Chondrocyte (in vitro differentiated cells): ENCODE measurements around the gene CLK4. TPM values are rescaled to one million over a fixed set of nuclear protein-coding genes. Genes with fewer than 3 reads are reported as not detected.

Source experiments
- DNase-seq: peaks from one replicate; pipeline ENCODE4 v3.0.0; 2021; ENCODE audit warnings: mixed read lengths, low spot score
- H3K27ac Mint-ChIP-seq: one replicate; pipeline ENCODE4 v1.8.0; 2021; ENCODE audit warnings: mild to moderate bottlenecking, moderate library complexity, mixed read lengths; ENCODE audit not compliant: unreplicated experiment
- H3K27me3 Mint-ChIP-seq: 2 replicates; pipeline ENCODE4 v1.8.0; 2021; ENCODE audit warnings: low read depth, mixed read lengths
- H3K36me3 Mint-ChIP-seq: 2 replicates; pipeline ENCODE4 v1.8.0; 2021; ENCODE audit warnings: low read depth, mixed read lengths
- H3K4me1 Mint-ChIP-seq: 2 replicates; pipeline ENCODE4 v1.8.0; 2021; ENCODE audit warnings: low read depth, mild to moderate bottlenecking, mixed read lengths
- H3K4me3 Mint-ChIP-seq: one replicate; pipeline ENCODE4 v1.8.0; 2021; ENCODE audit warnings: mild to moderate bottlenecking, moderate library complexity, mixed read lengths; ENCODE audit not compliant: unreplicated experiment
- H3K9me3 Mint-ChIP-seq: 2 replicates; pipeline ENCODE4 v1.8.0; 2021; ENCODE audit warnings: low read depth, mixed read lengths
- total RNA-seq: library from RNA; stranded (reverse); gene quantifications from 3 replicates; pipeline ENCODE4 v1.2.1, GENCODE V29; 2021
- TF ChIP-seq, protein P1 (sequence below): fragments of 200-600 bp; sonication (generic); IDR thresholded peaks from 2 replicates; pipeline ENCODE4 v1.5.0; 2021; ENCODE audit warnings: antibody characterized with exemption, mild to moderate bottlenecking, moderate library complexity

Gene CLK4
- total RNA-seq, 1 donor from 2014 or later: 21.8 TPM

GRCh38 chr5:178637356-178638074, 10.7 kb upstream of the CLK4 start:
- H3K4me1 Mint-ChIP-seq: peaks cover 6% of the 10 kb centered on the region
- H3K27me3 Mint-ChIP-seq: no peaks in the 10 kb centered on the region
- no peak overlapping the region for H3K4me3 Mint-ChIP-seq
- DNase-seq: no peak
- peaks cover 6% of the 10 kb centered on the region for H3K9me3 Mint-ChIP-seq
- no peak overlapping the region for H3K27ac Mint-ChIP-seq
- TF ChIP-seq, protein P1, sequence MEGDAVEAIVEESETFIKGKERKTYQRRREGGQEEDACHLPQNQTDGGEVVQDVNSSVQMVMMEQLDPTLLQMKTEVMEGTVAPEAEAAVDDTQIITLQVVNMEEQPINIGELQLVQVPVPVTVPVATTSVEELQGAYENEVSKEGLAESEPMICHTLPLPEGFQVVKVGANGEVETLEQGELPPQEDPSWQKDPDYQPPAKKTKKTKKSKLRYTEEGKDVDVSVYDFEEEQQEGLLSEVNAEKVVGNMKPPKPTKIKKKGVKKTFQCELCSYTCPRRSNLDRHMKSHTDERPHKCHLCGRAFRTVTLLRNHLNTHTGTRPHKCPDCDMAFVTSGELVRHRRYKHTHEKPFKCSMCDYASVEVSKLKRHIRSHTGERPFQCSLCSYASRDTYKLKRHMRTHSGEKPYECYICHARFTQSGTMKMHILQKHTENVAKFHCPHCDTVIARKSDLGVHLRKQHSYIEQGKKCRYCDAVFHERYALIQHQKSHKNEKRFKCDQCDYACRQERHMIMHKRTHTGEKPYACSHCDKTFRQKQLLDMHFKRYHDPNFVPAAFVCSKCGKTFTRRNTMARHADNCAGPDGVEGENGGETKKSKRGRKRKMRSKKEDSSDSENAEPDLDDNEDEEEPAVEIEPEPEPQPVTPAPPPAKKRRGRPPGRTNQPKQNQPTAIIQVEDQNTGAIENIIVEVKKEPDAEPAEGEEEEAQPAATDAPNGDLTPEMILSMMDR: no peak
- H3K36me3 Mint-ChIP-seq: no peaks in the 10 kb centered on the region

GRCh38 chr5:178632285-178632684, 5.4 kb upstream of the CLK4 start:
- Mint-ChIP-seq H3K36me3 (no peaks in the 10 kb centered on the region), H3K27ac (no peak overlapping the region), H3K27me3 (no peaks in the 10 kb centered on the region), H3K9me3 (peaks cover 6% of the 10 kb centered on the region), H3K4me3 (no peak overlapping the region), H3K4me1 (no peaks in the 10 kb centered on the region)
- no peak for DNase-seq
- TF ChIP-seq, protein P1: no peak

GRCh38 chr5:178630951-178631350, 4.1 kb upstream of the CLK4 start:
- Mint-ChIP-seq H3K4me3 (no peak overlapping the region), H3K27me3 (no peaks in the 10 kb centered on the region), H3K36me3 (peaks cover 1% of the 10 kb centered on the region), H3K9me3 (peaks cover 6% of the 10 kb centered on the region), H3K27ac (no peak overlapping the region), H3K4me1 (no peaks in the 10 kb centered on the region)
- DNase-seq: no peak
- TF ChIP-seq, protein P1: no peak

GRCh38 chr5:178630475-178630930, 3.7 kb upstream of the CLK4 start:
- H3K4me3 Mint-ChIP-seq: no peak overlapping the region
- peaks cover 1% of the 10 kb centered on the region for H3K36me3 Mint-ChIP-seq
- no peak for DNase-seq
- peaks cover 6% of the 10 kb centered on the region for H3K9me3 Mint-ChIP-seq
- TF ChIP-seq, protein P1: no peak
- H3K27ac Mint-ChIP-seq: no peak overlapping the region
- no peaks in the 10 kb centered on the region for H3K27me3 Mint-ChIP-seq
- H3K4me1 Mint-ChIP-seq: peaks cover 4% of the 10 kb centered on the region

GRCh38 chr5:178627259-178627598, 379 bp upstream of the CLK4 start:
- DNase-seq: no peak
- Mint-ChIP-seq H3K27me3 (no peaks in the 10 kb centered on the region), H3K4me3 (peak overlapping the region; percentile 64), H3K27ac (no peak overlapping the region), H3K9me3 (peaks cover 6% of the 10 kb centered on the region), H3K36me3 (peaks cover 5% of the 10 kb centered on the region), H3K4me1 (peaks cover 30% of the 10 kb centered on the region)
- TF ChIP-seq, protein P1: no peak
